ENCODE measurements around the gene SLC4A1.
A peak's percentile ranks its signal among the peaks of the same experiment; 100 is the strongest.

SLC4A1 gene

DNA sequence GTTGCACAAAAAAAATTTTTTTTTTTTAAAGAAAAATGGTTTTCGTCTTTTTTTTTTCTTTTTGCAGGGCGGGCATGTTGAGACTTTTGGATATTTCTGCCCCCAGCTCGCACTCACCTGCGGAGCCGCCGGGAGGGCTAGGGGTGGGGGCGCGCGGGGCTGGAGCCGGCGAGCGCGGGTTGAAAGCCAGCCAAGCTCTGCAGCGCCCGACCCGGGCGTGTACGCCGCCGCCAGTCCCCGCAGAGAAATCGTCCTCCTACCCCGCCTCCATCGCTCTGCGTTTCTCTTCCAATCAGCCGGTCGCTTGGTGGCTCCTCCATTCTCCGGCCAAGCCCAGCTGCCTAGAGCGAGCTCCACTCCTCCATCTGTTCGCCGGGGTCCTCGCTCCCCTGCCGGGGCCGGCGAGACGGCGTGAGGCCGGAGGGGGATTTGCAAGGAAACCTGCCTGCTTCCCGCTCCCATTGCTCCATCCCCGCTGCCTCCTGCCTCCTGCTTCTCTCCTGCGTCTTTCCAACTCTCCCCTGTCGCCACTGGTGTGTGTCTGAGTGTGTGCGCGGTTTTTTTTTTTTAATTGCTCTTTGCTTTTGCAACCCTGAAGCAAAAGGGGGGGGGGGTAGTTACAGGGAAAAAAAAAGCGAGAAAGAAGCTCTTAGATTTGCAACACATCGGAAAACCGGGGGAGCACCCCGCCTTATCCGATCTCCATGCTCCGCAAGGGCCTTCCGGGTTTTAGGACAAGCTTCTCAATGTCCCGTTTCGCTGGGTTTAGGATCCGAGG lies 46.7 kb downstream of the SLC4A1 start:
- H3K9ac ChIP-seq (ENCODE audit: low read length) = peak overlapping the region; percentile 70
- H3K27ac ChIP-seq (ENCODE audit: low read depth, low read length) = peak overlapping the region; percentile 95
- H3K36me3 ChIP-seq (ENCODE audit: control insufficient read depth, insufficient read depth, low read length) = peaks cover 7% of the 10 kb centered on the region
- peak overlapping the region; percentile 88 for H3K4me3 ChIP-seq (ENCODE audit: low read length)
- no peaks in the 10 kb centered on the region for H3K27me3 ChIP-seq (ENCODE audit: control insufficient read depth, insufficient read depth, low read length)
- peaks cover 18% of the 10 kb centered on the region for H3K4me1 ChIP-seq (ENCODE audit: control insufficient read depth, insufficient read depth, low read length)

- Histone ChIP-seq H3K4me1 (ENCODE audit: control insufficient read depth, insufficient read depth, low read length) (peaks cover 18% of the 10 kb centered on the region), H3K9ac (ENCODE audit: low read length) (peak overlapping the region; percentile 84), H3K27ac (ENCODE audit: low read depth, low read length) (peak overlapping the region; percentile 95)
These were observed 47.5 kb downstream of the SLC4A1 start for GRCh38 chr17:44220213-44221083.

DNA sequence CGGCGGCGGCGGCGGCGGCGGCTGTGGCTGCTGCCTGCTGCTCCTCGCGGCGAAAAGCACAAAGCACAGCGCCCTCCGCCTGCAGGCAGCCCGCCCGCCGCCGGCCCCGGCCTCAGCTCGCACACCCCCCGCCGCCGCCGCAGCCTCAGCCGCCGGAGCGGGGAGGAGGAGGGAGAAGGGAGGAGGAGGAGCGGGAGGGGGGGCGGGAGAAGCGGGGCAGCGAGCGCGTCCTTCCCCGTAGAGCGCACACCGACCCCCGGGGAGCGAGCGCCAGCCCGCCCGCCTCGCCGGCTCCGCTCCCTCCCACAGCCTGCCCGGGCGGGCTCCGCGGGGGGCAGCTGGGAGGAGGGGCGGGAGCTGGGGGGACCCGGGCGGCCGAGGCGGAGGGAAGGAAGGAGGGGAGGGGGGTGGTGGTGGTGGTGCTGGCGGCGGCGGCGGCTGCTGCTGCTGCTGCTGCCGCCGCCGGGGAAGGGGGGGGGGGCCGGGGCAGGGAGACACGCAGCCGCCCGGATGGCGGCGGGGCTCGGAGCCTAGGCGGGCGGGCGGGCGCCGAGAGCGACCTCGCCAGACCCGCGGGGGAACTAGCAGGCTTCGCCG lies 48.2 kb downstream of the SLC4A1 start, which contains the start of gene UBTF:
Gene UBTF (minus strand): TSS at position 60 of the 597 bp plus-strand sequence. CDS start 1,446 bp downstream, outside the sequence.
- peak within 1 kb of the TSS; percentile 95 for H3K27ac ChIP-seq (ENCODE audit: low read depth, low read length)
- H3K27me3 ChIP-seq (ENCODE audit: control insufficient read depth, insufficient read depth, low read length) = no peaks in the 10 kb centered on the region
- H3K4me1 ChIP-seq (ENCODE audit: control insufficient read depth, insufficient read depth, low read length) = peaks cover 18% of the 10 kb centered on the region
- H3K36me3 ChIP-seq (ENCODE audit: control insufficient read depth, insufficient read depth, low read length) = peaks cover 23% of the 10 kb centered on the region
- H3K4me3 ChIP-seq (ENCODE audit: low read length) = peak within 1 kb of the TSS; percentile 88
- peak within 1 kb of the TSS; percentile 84 for H3K9ac ChIP-seq (ENCODE audit: low read length)

More at GRCh38 chr17:44220213-44221083, 47.5 kb downstream of the SLC4A1 start:
- H3K36me3 ChIP-seq (ENCODE audit: control insufficient read depth, insufficient read depth, low read length) = peaks cover 15% of the 10 kb centered on the region
- no peaks in the 10 kb centered on the region for H3K27me3 ChIP-seq (ENCODE audit: control insufficient read depth, insufficient read depth, low read length)
- H3K4me3 ChIP-seq (ENCODE audit: low read length) = peak overlapping the region; percentile 88

DNA sequence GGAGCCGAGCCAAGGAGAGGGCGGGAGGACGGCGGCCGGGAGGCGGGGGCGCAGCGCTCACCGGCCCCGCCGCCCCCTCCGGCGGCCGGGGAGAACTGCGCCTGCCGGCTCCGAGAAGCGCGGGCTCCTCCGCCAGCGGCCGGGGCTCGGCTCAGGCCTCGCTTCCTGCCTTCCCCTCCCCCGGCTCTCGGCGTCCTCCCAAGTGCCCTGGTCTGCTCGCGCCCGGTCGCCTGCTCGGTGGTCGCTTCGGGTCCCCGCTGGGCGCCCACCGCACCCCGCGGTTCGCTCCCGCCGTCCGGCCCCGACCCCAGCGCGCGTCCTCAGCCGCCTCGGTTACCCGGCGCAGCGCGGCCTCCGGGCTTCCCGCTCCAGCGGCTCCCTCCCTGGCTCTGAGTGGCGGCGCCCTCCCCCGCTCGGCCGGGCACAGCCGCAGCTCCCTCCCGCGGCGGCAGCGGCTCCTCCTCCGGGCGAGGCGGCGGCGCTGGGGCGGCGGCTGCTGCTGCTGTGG lies 48.8 kb downstream of the SLC4A1 start:
- Histone ChIP-seq H3K27ac (ENCODE audit: low read depth, low read length) (peak overlapping the region; percentile 95), H3K36me3 (ENCODE audit: control insufficient read depth, insufficient read depth, low read length) (peaks cover 28% of the 10 kb centered on the region), H3K4me1 (ENCODE audit: control insufficient read depth, insufficient read depth, low read length) (peaks cover 18% of the 10 kb centered on the region), H3K4me3 (ENCODE audit: low read length) (peak overlapping the region; percentile 75), H3K9ac (ENCODE audit: low read length) (peak overlapping the region; percentile 42), H3K27me3 (ENCODE audit: control insufficient read depth, insufficient read depth, low read length) (no peaks in the 10 kb centered on the region)

GRCh38 chr17:44218344-44219107 lies 49.4 kb downstream of the SLC4A1 start:
- H3K36me3 ChIP-seq (ENCODE audit: control insufficient read depth, insufficient read depth, low read length) = peaks cover 34% of the 10 kb centered on the region
- H3K4me1 ChIP-seq (ENCODE audit: control insufficient read depth, insufficient read depth, low read length) = peaks cover 16% of the 10 kb centered on the region
- no peak overlapping the region for H3K9ac ChIP-seq (ENCODE audit: low read length)
- no peaks in the 10 kb centered on the region for H3K27me3 ChIP-seq (ENCODE audit: control insufficient read depth, insufficient read depth, low read length)
- peak overlapping the region; percentile 75 for H3K4me3 ChIP-seq (ENCODE audit: low read length)
- H3K27ac ChIP-seq (ENCODE audit: low read depth, low read length) = peak overlapping the region; percentile 95

DNA sequence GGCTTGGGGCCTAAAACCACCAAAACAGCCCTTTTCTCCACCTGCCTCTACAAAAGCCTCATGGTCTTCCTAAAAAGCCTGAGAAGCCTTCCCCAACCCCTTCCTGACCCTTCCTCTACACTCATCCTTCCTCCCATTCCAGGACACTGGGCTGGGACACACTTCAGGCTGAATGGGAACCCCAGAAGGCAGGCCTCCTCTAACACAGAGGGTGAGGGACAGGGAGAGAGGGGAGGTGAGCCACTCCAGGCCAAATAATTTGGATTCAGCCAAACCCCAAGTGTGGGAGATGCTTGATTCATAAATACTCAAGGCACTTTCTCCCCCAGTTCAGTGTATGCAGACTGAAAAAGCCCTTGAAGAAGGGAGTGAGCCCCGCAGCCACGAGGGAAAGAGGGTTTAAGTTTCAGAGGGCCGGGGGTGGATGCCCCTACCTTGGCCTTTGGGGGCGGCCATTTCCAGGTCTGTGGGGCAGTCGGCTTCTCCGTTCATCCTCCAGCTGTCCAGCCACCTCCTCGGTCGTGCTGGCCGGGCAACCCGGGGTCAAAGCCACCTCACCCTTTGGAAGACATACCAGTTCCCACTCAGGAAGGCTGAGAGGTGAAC lies 50.1 kb downstream of the SLC4A1 start:
- Histone ChIP-seq H3K27me3 (ENCODE audit: control insufficient read depth, insufficient read depth, low read length) (no peaks in the 10 kb centered on the region), H3K4me3 (ENCODE audit: low read length) (peak overlapping the region; percentile 57), H3K27ac (ENCODE audit: low read depth, low read length) (peak overlapping the region; percentile 45), H3K9ac (ENCODE audit: low read length) (peak overlapping the region; percentile 57), H3K4me1 (ENCODE audit: control insufficient read depth, insufficient read depth, low read length) (peaks cover 12% of the 10 kb centered on the region), H3K36me3 (ENCODE audit: control insufficient read depth, insufficient read depth, low read length) (peaks cover 34% of the 10 kb centered on the region)

DNA sequence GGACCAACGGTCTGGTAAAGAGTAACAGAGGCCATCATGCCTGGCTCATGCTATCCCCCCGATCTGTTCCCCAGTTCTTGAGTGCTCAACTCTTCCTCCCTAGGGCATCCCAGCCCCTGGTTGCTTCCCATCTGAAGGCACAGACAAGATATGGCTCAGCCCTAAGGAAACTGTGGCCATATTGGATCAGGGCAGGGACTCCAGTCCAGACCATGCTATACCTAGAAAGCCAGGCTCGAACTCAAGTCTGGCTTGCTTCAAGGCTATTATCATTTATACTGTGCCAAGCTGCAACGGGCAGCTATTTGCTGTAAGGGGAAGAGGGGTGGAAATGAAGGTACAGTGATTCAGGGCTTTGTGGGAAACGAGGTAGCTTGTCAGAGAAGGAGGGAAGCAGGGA lies 51.2 kb downstream of the SLC4A1 start:
- Histone ChIP-seq H3K4me1 (ENCODE audit: control insufficient read depth, insufficient read depth, low read length) (peaks cover 8% of the 10 kb centered on the region), H3K4me3 (ENCODE audit: low read length) (no peak overlapping the region), H3K27ac (ENCODE audit: low read depth, low read length) (no peak overlapping the region), H3K27me3 (ENCODE audit: control insufficient read depth, insufficient read depth, low read length) (no peaks in the 10 kb centered on the region), H3K36me3 (ENCODE audit: control insufficient read depth, insufficient read depth, low read length) (peaks cover 35% of the 10 kb centered on the region), H3K9ac (ENCODE audit: low read length) (no peak overlapping the region)

DNA sequence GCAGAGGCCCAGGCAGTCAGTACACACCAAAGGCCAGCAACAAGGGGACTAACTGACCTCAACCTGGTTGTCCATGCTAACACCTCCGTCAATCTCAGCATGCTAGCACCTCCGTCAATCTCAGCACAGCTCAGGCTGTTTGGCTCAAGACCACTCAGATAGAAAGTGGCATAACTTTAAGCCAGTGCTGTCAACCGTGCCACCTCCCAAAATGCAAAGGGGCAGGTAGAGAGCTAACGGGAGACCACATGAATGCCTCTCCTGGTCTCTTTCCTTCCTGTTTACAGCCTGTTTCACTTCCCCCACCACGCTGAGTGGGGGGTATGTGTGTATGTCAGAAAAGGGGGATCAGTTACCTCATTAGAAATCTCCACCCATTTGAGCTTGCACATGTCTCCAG lies 51.8 kb downstream of the SLC4A1 start:
- H3K27ac ChIP-seq (ENCODE audit: low read depth, low read length) = no peak overlapping the region
- H3K4me3 ChIP-seq (ENCODE audit: low read length) = no peak overlapping the region
- no peak overlapping the region for H3K9ac ChIP-seq (ENCODE audit: low read length)
- H3K4me1 ChIP-seq (ENCODE audit: control insufficient read depth, insufficient read depth, low read length) = peaks cover 8% of the 10 kb centered on the region
- peaks cover 40% of the 10 kb centered on the region for H3K36me3 ChIP-seq (ENCODE audit: control insufficient read depth, insufficient read depth, low read length)
- H3K27me3 ChIP-seq (ENCODE audit: control insufficient read depth, insufficient read depth, low read length) = no peaks in the 10 kb centered on the region

DNA sequence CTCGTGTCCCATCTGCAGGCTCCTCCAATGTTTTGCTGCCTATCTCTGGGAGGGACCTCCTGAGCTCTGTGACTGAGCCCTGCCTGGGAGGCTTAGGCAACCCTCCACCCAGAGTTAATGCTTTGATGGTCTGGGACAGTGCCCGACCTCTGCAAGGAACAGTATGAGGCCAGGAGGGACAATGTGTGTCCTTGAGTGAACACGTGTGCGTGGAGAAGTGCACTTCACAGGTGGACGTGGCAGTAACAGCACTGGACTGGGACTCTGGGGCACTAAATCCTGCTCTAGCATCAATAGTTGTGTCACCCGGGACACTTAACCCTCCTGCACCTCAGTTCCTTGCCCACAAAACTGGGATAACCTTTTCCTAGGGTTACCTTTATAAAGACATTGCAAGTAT lies 53.0 kb downstream of the SLC4A1 start:
- H3K4me1 ChIP-seq (ENCODE audit: control insufficient read depth, insufficient read depth, low read length) = peaks cover 15% of the 10 kb centered on the region
- no peaks in the 10 kb centered on the region for H3K27me3 ChIP-seq (ENCODE audit: control insufficient read depth, insufficient read depth, low read length)
- H3K36me3 ChIP-seq (ENCODE audit: control insufficient read depth, insufficient read depth, low read length) = peaks cover 44% of the 10 kb centered on the region
- H3K4me3 ChIP-seq (ENCODE audit: low read length) = no peak overlapping the region
- no peak overlapping the region for H3K27ac ChIP-seq (ENCODE audit: low read depth, low read length)
- H3K9ac ChIP-seq (ENCODE audit: low read length) = no peak overlapping the region

DNA sequence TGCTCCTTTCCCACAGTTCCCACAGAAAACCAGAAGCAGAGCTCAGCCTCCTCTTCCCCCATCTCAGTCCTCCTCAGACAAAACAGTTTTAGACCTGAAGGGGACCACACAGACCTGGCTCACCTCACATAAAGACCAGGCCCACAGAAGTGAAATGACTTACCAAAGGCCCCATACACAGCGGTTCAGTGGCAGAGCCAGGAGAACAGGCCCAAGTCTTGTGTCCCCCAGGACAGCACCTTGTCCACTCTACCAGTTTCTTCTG lies 53.8 kb downstream of the SLC4A1 start:
- Histone ChIP-seq H3K27me3 (ENCODE audit: control insufficient read depth, insufficient read depth, low read length) (no peaks in the 10 kb centered on the region), H3K27ac (ENCODE audit: low read depth, low read length) (no peak overlapping the region), H3K36me3 (ENCODE audit: control insufficient read depth, insufficient read depth, low read length) (peaks cover 51% of the 10 kb centered on the region), H3K4me3 (ENCODE audit: low read length) (no peak overlapping the region), H3K4me1 (ENCODE audit: control insufficient read depth, insufficient read depth, low read length) (peaks cover 16% of the 10 kb centered on the region), H3K9ac (ENCODE audit: low read length) (no peak overlapping the region)

GRCh38 chr17:44213403-44214229 lies 54.3 kb downstream of the SLC4A1 start:
- peaks cover 16% of the 10 kb centered on the region for H3K4me1 ChIP-seq (ENCODE audit: control insufficient read depth, insufficient read depth, low read length)
- H3K4me3 ChIP-seq (ENCODE audit: low read length) = no peak overlapping the region
- H3K36me3 ChIP-seq (ENCODE audit: control insufficient read depth, insufficient read depth, low read length) = peaks cover 53% of the 10 kb centered on the region
- H3K27ac ChIP-seq (ENCODE audit: low read depth, low read length) = no peak overlapping the region
- no peak overlapping the region for H3K9ac ChIP-seq (ENCODE audit: low read length)
- no peaks in the 10 kb centered on the region for H3K27me3 ChIP-seq (ENCODE audit: control insufficient read depth, insufficient read depth, low read length)

Data from rectal smooth muscle tissue (tissue), 1 donor.